Measurements from ENCODE around the gene LDAH.

The LDAH gene

GRCh38 chr2:20771299-20771698 lies 51.6 kb downstream of the LDAH start:
- no peak for DNase-seq

GRCh38 chr2:20766798-20767644 lies 55.9 kb downstream of the LDAH start:
- DNase-seq, result no peak

- no peak for DNase-seq
Observed at GRCh38 chr2:20766213-20766612, 56.7 kb downstream of the LDAH start.

- no peak for DNase-seq
Observed at GRCh38 chr2:20762945-20763683, 59.8 kb downstream of the LDAH start.

GRCh38 chr2:20759487-20759886 lies 63.4 kb downstream of the LDAH start:
- no peak for DNase-seq

DNA sequence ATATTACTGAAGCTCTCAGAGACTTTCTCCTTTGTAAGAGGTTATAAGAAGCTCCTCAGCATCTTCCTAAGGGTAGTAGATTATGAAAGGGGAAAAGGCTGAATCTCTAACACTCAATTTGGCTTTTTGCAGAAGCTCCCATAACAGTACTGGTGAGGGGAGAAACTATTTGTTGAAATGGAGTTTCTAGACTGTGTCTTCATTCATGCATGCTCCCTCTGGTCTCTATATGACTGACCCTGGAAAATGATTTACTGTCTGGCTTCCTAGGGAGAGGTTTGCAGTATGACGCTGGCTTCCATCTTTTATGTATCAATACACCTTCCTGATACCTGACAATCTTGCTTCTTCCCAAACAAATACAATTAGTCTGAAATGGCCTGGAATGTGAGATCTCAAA lies 63.9 kb downstream of the LDAH start:
- DNase-seq, result no peak

DNA sequence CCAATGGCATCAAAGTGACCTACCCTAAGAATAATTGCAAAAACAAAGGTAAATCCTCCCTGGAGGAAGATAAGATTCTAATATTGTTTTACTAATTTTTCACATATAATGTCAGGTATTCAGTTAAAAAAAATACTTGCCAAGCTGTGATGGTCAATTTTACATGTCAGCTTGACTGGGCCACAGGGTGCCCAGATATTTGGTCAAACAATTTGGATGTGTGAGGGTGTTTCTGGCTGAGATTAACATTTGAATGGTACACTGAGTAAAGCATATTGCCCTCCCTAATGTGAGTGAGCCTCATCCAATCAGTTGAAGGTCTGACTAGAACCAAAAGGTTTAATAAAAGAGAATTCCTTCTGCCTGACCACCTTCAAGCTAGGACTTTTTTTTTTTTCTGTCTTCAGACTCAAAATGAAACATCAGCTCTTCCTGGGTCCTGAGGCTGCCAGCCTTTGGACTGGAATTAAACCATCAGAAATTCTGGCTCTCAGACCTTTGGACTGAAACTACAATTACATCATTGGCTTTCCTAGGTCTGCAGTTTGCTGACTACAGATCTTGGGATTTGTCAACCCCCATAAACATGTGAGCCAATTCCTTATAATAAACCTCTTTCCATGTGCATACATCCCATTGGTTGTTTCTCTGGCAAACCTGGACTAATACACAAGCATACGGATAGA lies 65.4 kb downstream of the LDAH start:
- DNase-seq, result no peak

GRCh38 chr2:20755132-20755800 lies 67.6 kb downstream of the LDAH start:
- DNase-seq, result no peak

DNA sequence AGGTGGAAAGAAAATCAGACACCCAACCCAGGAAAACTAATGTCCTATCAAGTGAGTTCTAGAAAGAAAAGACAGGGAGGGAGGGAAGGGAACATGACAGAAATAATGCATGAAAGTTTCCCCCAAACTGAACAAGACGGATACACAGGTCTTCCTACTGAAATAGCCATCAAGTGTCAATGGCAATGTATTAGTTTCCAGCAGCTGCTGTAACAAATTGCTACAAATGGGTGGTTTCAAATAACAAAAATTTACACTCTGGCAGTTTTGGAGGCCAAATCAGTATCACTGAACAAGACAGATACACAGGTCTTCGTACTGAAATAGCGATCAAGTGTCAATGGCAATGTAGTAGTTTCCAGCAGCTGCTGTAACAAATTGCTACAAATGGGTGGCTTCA lies 70.6 kb downstream of the LDAH start:
- DNase-seq, result no peak

- DNase-seq, result no peak
Observed at GRCh38 chr2:20747317-20747716, 75.6 kb downstream of the LDAH start.

DNA sequence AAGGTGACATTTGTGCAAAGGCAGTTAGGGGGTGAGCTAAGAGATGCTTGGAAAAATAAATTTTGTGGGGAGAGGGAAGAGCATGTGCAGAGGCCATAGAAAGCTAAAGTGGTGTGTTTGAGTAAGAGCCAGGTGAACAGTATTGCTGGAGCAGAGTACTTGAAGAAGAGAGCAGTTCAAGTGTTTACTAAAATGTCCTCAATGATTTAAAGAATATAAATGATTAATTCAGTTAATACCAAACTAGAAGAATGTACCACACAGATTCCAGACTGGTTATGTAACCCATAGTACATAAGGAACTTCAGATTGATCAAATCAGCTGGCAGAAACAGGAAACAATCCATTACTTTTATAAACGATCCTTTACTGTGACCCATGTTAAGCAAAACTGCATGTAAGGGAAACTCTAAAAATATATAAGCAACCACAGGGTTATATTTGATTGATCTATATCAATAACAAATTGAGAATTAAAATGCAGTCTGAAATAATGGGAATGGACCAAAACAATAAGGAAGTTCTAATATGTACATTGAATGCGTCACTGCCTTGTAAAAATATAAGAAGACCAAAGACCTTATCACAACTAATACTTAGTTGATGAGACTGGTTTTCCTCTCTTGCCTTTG lies 76.9 kb downstream of the LDAH start:
- no peak for DNase-seq

DNA sequence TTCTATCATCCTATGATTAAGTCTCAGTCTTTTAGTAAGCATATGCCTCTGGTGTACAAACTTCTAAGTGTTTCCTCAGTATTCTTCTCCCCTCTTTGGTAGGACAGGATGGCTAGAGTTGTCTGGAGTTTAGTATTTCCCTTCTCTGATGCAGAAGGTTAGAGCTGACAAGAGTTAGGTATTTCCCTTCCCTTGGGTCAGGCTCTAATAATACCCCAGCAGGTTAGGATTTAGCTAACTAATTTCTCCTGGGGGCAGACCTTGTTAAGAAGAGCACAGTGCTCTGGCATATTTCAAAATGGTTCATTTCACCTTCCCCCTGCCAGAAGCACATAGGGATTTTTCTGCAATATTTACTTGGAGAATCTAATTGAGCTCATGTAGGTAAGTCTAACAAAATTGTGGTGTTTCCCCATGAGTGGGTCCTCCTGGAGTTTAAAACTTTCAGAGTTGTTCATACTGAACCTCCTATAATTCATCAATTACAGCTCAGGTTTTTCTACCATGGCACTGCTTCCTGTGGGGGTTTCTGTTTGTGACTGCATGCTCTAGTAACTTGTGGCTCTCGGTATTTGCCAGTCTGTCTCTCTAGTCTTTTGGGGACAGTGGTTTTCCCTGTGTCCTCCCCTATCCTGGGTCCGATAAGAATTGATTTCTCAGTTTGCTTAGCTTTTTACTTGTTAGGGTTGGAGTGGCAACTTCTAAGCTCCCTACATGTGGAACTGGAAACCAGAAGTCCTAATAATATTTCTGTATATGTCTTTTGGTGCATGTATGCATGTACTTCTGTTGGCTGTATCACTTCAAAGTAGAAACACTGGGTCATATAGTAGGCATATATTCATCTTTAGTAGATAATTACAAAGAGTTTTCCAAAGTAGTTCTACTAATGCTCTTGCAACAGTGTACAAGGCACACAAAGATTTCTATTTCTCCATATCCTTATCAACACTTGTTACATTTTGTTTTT lies 78.2 kb downstream of the LDAH start:
- DNase-seq, result no peak

DNA sequence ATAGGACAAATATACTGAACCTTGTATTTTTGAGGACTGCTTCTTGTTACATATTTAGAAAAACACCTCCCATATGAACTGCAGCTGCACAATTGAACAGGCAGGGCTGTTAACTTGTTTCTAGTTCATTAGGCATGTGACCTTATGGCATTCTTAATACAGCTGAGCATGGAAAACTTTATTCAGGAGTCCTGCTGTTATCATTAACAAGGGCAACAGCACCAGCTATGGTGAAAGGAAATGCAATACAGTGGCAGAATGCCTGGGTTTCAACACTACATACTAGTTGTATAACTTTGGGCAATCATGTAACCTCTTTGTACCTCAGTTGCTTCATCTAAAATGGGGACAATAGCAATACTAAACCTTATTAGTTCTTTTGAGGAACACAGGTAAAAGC lies 84.1 kb downstream of the LDAH start:
- no peak for DNase-seq

- DNase-seq, result no peak
Observed at GRCh38 chr2:20737505-20737904, 85.4 kb downstream of the LDAH start.

- DNase-seq, result no peak
Observed at GRCh38 chr2:20728114-20728758, 94.7 kb downstream of the LDAH start.

DNA sequence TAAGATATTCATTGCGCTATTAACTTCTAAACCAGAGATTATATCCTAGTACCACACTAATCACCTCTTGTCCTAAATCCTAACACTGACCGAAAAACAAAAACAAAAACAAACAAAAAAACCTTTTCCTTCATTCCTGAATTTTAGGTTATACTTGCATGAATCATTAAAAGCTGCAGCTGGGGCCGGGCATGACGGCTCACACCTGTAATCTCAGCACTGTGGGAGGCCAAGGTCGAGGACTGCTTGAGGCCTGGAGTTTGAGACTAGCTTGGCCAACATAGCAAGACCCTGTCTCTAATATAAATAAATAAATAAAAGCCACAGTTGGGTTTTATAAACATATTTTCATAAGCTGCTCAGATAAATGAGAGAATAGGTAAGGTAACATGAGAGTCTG lies 96.0 kb downstream of the LDAH start:
- DNase-seq, result no peak

DNA sequence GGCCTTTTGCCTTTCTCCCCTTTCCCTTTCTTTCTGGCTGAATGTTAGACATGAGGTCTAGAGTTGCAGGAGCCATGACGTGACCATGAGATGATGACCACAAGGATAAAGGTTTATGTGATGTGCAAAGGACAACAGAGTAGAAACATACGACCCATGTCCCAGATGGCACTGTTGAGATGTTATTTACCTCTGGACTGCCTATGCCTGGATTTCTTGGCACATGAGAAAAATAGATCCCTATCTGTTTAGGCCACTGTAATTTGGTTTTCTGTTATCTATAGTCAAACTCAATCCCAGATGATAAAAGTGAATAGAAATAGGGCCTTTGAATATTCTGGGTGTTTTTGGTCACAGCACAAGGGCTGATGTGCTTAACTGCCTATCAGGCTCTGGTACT lies 97.1 kb downstream of the LDAH start:
- no peak for DNase-seq

DNA sequence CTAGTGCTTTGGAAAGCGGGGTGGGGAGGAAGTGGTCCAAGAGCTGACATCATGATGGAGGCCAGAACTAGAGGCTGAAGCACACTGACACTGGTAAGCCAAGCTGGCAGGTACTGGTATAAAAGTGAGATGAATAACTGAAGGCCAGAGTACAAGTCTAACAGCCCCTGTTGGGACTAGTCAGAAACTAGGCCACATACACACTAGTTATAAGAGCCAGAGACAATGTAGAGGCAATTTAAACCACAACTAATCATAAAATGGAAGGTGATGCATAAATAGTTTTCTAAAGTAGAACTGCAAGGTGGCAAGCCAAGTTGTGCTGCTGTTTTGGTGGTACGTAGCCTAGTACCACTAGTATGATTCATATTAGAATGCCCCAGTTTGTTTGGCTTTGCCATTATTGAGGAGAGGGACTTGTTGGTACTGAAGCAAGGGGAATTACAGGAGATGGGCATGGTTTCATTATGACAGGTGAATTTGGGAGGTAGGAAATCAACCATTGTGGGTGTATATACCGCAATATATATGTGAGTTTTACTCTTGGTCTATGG lies 98.3 kb downstream of the LDAH start:
- DNase-seq, result no peak

DNA sequence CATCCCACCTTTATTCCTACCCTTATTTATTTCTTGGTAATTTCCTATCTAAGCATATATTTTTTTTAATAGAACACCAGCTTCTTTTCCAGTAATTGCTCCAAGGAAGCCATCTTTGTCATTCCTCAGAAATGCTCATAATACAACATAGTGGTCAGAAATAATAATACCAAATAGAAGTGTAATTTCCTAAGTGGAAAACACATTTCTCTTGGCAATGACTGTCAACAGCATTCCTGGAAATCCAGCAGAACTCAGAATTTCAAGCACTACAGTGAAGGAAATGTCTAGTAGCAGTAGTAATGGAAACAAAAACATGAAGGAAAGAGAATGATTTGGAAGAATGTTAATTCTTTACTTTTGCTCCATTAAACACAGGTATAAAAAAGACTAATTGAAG lies 99.4 kb downstream of the LDAH start:
- no peak for DNase-seq

DNA sequence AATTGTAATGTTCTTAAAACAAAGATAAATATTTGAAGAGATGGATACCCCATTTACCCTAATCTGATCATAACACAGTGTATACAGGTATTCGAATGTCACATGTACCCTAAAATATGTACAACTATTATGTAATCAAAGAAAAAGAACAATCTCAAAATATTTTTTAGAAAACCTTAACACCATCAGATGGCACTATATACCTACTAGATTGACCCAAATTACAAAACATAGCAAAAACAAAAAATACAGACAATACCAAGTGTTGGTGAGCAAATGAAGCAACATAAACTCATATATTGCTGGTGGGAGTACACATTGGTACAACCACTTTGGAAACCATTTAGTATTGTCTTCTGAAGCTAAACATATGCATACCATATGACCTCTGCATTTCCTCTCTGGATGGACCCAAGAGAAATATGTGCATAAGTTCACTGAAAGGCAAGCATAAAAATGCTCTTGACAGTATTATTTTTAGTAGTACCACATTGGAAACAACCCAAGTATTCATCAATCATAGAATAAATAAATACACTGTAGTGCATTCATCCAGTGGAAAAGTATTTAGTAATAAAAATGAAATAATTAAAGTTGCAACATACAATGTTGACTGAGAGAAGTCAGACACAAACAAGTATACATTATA lies 100.2 kb downstream of the LDAH start:
- no peak for DNase-seq
